VCaP (cell line): Measurements from ENCODE around the gene GPX6.
"Not testable (repeated sequence)": the region's sequence is repeated elsewhere in the genome, so short reads cannot be mapped to it uniquely, and the experiment has no call there.

Experiments
- H3K27ac ChIP-seq: fragments of 450-650 bp; 2 replicates; pipeline ENCODE4 v1.5.1; 2017
- CTCF ChIP-seq: fragments of 450-650 bp; conservative IDR thresholded peaks from 2 replicates; pipeline ENCODE4 v1.5.1; 2017; ENCODE audit warnings: mild to moderate bottlenecking, moderate library complexity

The GPX6 gene

GRCh38 chr6:28486988-28487742 lies 28.4 kb downstream of the GPX6 start:
- TF ChIP-seq CTCF: no peak
- H3K27ac ChIP-seq: peak overlapping the region; percentile 23

- no peak overlapping the region for H3K27ac ChIP-seq
- TF ChIP-seq CTCF: no peak
Measured at GRCh38 chr6:28486533-28486932, 29.1 kb downstream of the GPX6 start.

- no peak for TF ChIP-seq CTCF
- no peak overlapping the region for H3K27ac ChIP-seq
Measured at GRCh38 chr6:28485482-28485881, 30.1 kb downstream of the GPX6 start.

- no peak for TF ChIP-seq CTCF
- H3K27ac ChIP-seq: no peak overlapping the region
Measured at GRCh38 chr6:28480253-28480932, 35.2 kb downstream of the GPX6 start.

GRCh38 chr6:28478518-28478917 lies 37.1 kb downstream of the GPX6 start:
- no peak overlapping the region for H3K27ac ChIP-seq
- TF ChIP-seq CTCF: no peak

- no peak for TF ChIP-seq CTCF
- H3K27ac ChIP-seq: no peak overlapping the region
Measured at GRCh38 chr6:28474441-28475219, 41.0 kb downstream of the GPX6 start.

GRCh38 chr6:28469153-28469745 lies 46.3 kb downstream of the GPX6 start:
- H3K27ac ChIP-seq: not testable (repeated sequence)
